Activated CD8-positive, alpha-beta memory T cell treated with anti-CD3 and anti-CD28 coated beads for 4 hours (primary cell): Measurements from ENCODE around the gene ABR.
"Not testable (repeated sequence)": the region's sequence is repeated elsewhere in the genome, so short reads cannot be mapped to it uniquely, and the experiment has no call there.

ENCODE experiments used
- DNase-seq, 2 donors: peaks; one replicate each; pipeline ENCODE4 v3.0.0-alpha.2; 2020; ENCODE audit warnings: low read depth in 2 of 2

The ABR gene

GRCh38 chr17:983921-984320, 195.9 kb downstream of the ABR start:
- no peak for DNase-seq

- no peak for DNase-seq
These were observed 198.5 kb downstream of the ABR start for GRCh38 chr17:981292-981658.

GRCh38 chr17:980406-981291, 199.1 kb downstream of the ABR start:
- peak; percentile 39 to 62 for DNase-seq

GRCh38 chr17:979539-980405, 200.0 kb downstream of the ABR start, which contains the start of gene NXN:
NXN (minus strand) TSS chr17:979776.
- DNase-seq, result peak; percentile 81 to 82

GRCh38 chr17:979212-979538, 200.6 kb downstream of the ABR start:
- DNase-seq, result no peak

- no peak for DNase-seq
These were observed 201.4 kb downstream of the ABR start for GRCh38 chr17:978103-979093.

- DNase-seq, result no peak
These were observed 202.6 kb downstream of the ABR start for GRCh38 chr17:977166-977565.

- DNase-seq, result no peak
These were observed 203.5 kb downstream of the ABR start for GRCh38 chr17:976312-976711.

- DNase-seq, result no peak
These were observed 204.3 kb downstream of the ABR start for GRCh38 chr17:975371-975915.

- not testable (repeated sequence) for DNase-seq
These were observed 205.0 kb downstream of the ABR start for GRCh38 chr17:974778-975177.

GRCh38 chr17:973053-973452, 206.7 kb downstream of the ABR start:
- no peak for DNase-seq

- DNase-seq, result not testable (repeated sequence)
These were observed 207.9 kb downstream of the ABR start for GRCh38 chr17:971861-972260.

GRCh38 chr17:970364-970763, 209.4 kb downstream of the ABR start:
- DNase-seq, result no peak

GRCh38 chr17:969811-970355, 209.9 kb downstream of the ABR start:
- DNase-seq, result no peak

GRCh38 chr17:968812-969730, 210.7 kb downstream of the ABR start:
- DNase-seq, result no peak

GRCh38 chr17:967122-967521, 212.7 kb downstream of the ABR start:
- DNase-seq, result no peak

GRCh38 chr17:965311-965989, 214.3 kb downstream of the ABR start:
- no peak for DNase-seq

GRCh38 chr17:964876-965275, 214.9 kb downstream of the ABR start:
- DNase-seq, result no peak

- no peak for DNase-seq
These were observed 217.1 kb downstream of the ABR start for GRCh38 chr17:962670-963069.
